Stomach smooth muscle (tissue), 2 donors: Measurements from ENCODE around the gene TMPRSS4.

Experiments used
- H3K27ac ChIP-seq: one replicate; pipeline ENCODE4 v1.7.0; 2013; ENCODE audit warnings: mild to moderate bottlenecking, low read length, inconsistent platforms
- H3K27me3 ChIP-seq, 2 donors: one replicate each; pipeline ENCODE4 v1.7.0; 2013; ENCODE audit warnings: low read length in 2 of 2; ENCODE audit not compliant: insufficient read depth in 2 of 2, control insufficient read depth in 1 of 2
- H3K36me3 ChIP-seq, 2 donors: one replicate each; pipeline ENCODE4 v1.7.0; 2013; ENCODE audit warnings: low read length in 2 of 2; ENCODE audit not compliant: control insufficient read depth in 2 of 2, insufficient read depth in 2 of 2
- H3K4me1 ChIP-seq: one replicate; pipeline ENCODE4 v1.7.0; 2013; ENCODE audit warnings: low read length; ENCODE audit not compliant: control insufficient read depth, insufficient read depth
- H3K4me3 ChIP-seq, 2 donors: one replicate each; pipeline ENCODE4 v1.7.0; 2013; ENCODE audit warnings: low read length in 2 of 2
- H3K9ac ChIP-seq, 2 donors: one replicate each; pipeline ENCODE4 v1.7.0; 2013; ENCODE audit warnings: low read length in 2 of 2, mild to moderate bottlenecking in 1 of 2
- H3K9me3 ChIP-seq, 2 donors: one replicate each; pipeline ENCODE4 v1.7.0; 2013; ENCODE audit warnings: low read length in 2 of 2; ENCODE audit not compliant: control insufficient read depth in 2 of 2
- donor health status: healthy.
- donor health status: Pancreatic carcinoma.

TMPRSS4 gene

GRCh38 chr11:118095493-118095892, 18.6 kb downstream of the TMPRSS4 start:
- Histone ChIP-seq H3K9ac (no peak overlapping the region), H3K27ac (no peak overlapping the region), H3K4me3 (no peak overlapping the region), H3K27me3 (peaks cover 6 to 9% of the 10 kb centered on the region in 2 donors), H3K36me3 (no peaks in the 10 kb centered on the region), H3K4me1 (peaks cover 3% of the 10 kb centered on the region), H3K9me3 (no peaks in the 10 kb centered on the region)

GRCh38 chr11:118095967-118096367, 19.1 kb downstream of the TMPRSS4 start:
- no peak overlapping the region for H3K27ac ChIP-seq
- H3K36me3 ChIP-seq, result no peaks in the 10 kb centered on the region
- no peak overlapping the region for H3K9ac ChIP-seq

GRCh38 chr11:118098996-118099837, 22.3 kb downstream of the TMPRSS4 start:
- Histone ChIP-seq H3K4me1 (peaks cover 3% of the 10 kb centered on the region), H3K4me3 (no peak overlapping the region), H3K36me3 (no peaks in the 10 kb centered on the region), H3K9ac (no peak overlapping the region), H3K27me3 (peaks cover 5 to 6% of the 10 kb centered on the region in 2 donors), H3K27ac (no peak overlapping the region), H3K9me3 (no peaks in the 10 kb centered on the region)

More at GRCh38 chr11:118095967-118096367, 19.1 kb downstream of the TMPRSS4 start:
- Histone ChIP-seq H3K27me3 (peaks cover 6 to 7% of the 10 kb centered on the region in 2 donors), H3K4me1 (peaks cover 3% of the 10 kb centered on the region), H3K4me3 (no peak overlapping the region), H3K9me3 (no peaks in the 10 kb centered on the region)

DNA sequence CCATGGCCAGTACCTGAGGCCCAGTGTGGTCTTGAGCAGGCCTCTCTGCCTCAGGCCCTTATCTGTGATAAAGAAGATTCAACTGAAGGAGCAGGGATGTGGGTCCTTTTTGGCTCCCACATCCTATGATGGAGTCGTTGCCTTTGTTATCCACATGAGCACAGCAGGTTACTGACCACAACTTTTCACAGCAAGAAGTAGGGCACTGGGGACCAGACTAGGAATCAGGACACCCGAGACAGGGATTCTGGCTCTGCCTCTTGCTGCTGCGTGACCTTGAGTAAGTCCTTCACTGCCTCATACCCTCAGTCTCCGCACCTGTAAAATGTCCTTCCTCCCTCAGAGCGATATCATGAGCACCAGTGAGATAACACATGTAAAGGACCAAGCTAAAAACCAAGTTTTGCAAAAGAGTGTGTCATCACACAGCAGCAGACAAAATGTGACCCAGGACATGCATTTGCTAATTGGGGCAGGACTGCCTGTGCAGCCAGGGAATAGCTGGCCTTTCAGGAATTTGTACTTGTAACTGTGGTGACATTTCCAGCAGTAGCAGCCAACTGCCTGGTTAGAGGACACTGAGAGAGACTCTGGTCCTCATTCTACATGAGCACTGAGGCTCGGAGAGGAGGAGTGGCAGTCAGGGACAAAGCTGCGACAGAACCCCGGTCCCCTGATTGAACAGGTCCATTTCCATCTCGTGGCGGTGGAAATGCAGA, 23.1 kb downstream of the TMPRSS4 start:
- no peaks in the 10 kb centered on the region for H3K36me3 ChIP-seq
- H3K4me1 ChIP-seq, result peaks cover under 1% of the 10 kb centered on the region
- H3K9me3 ChIP-seq, result no peaks in the 10 kb centered on the region
- H3K9ac ChIP-seq, result no peak overlapping the region
- H3K27ac ChIP-seq, result no peak overlapping the region
- no peak overlapping the region for H3K4me3 ChIP-seq
- H3K27me3 ChIP-seq, result peaks cover 5 to 6% of the 10 kb centered on the region in 2 donors

GRCh38 chr11:118100691-118101232, 23.9 kb downstream of the TMPRSS4 start:
- Histone ChIP-seq H3K9ac (no peak overlapping the region), H3K36me3 (no peaks in the 10 kb centered on the region), H3K27me3 (peaks cover 5 to 6% of the 10 kb centered on the region in 2 donors), H3K27ac (no peak overlapping the region), H3K9me3 (no peaks in the 10 kb centered on the region), H3K4me1 (no peaks in the 10 kb centered on the region), H3K4me3 (no peak overlapping the region)

DNA sequence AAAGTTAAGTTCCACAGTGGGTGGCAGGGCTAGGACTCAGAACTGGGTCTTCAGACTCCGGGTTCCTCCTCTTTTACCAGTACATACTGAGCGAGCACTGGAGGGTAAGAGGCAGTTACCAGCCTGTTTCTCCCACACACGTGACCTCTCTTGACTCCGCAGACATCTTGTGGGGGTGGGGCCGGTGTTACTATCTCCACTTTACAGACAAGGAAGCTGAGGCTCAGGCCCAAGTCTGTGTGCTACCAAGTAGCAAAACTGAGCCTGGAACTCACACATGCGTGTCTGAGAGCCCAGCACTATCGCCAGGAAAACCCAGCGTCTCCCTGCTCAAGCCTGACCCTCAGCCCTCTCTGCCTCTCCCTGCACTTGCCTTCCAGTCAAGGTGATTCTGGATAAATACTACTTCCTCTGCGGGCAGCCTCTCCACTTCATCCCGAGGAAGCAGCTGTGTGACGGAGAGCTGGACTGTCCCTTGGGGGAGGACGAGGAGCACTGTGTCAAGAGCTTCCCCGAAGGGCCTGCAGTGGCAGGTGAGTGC, 25.9 kb downstream of the TMPRSS4 start:
- Histone ChIP-seq H3K27me3 (peaks cover 5 to 6% of the 10 kb centered on the region in 2 donors), H3K27ac (no peak overlapping the region), H3K36me3 (no peaks in the 10 kb centered on the region), H3K9me3 (no peaks in the 10 kb centered on the region), H3K4me3 (no peak overlapping the region), H3K4me1 (peaks cover 2% of the 10 kb centered on the region), H3K9ac (no peak overlapping the region)

DNA sequence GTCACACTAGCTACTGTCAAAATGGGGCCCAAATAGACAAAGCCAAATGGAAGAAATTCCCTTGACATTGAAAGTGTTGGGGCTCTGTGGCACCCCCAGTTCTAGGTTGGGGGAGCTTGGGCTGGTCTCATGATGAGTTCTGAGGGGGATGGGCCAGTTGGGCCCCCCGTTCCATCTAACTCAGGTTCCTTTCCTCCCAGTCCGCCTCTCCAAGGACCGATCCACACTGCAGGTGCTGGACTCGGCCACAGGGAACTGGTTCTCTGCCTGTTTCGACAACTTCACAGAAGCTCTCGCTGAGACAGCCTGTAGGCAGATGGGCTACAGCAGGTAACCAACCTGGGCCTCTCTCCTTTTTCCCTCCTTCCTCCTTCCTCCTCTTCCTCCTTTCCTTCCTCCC, 27.6 kb downstream of the TMPRSS4 start:
- Histone ChIP-seq H3K4me1 (peaks cover 5% of the 10 kb centered on the region), H3K9me3 (no peaks in the 10 kb centered on the region), H3K27ac (no peak overlapping the region), H3K27me3 (peaks cover 0 to 2% of the 10 kb centered on the region in 2 donors), H3K4me3 (no peak overlapping the region), H3K36me3 (no peaks in the 10 kb centered on the region), H3K9ac (no peak overlapping the region)

DNA sequence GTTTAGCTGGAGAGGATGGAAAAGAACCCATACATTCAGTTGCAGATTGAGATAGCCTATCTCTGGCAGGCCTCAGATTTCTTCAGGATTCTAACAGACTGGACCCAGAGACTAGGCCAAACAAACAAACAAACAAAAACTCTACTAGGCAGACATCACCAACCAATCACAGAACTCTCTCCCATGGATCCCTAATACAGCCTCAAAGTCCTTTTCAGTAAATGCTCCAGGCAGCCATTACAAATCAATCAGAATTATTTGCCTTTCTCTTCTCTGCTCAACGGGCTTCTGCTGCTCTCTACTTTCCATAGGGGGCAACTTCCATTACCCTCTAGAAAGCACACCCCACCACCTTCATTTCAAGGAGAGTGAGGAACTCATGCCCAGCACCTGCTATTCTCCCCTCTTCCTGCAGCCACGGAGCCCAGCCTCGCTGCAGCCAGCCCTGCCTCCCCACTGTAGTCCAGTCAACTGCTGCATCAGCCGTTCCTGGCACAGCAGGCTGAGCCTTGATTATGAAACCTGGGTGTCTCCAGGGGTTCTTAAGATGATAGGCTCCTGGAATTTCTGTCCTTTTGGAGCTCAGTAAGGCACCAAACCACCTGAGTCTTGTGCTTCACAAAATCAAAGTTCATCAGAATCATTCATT, 28.9 kb downstream of the TMPRSS4 start:
- Histone ChIP-seq H3K4me1 (peaks cover 5% of the 10 kb centered on the region), H3K9ac (no peak overlapping the region), H3K9me3 (no peaks in the 10 kb centered on the region), H3K36me3 (no peaks in the 10 kb centered on the region), H3K27ac (no peak overlapping the region), H3K27me3 (peaks cover 0 to 2% of the 10 kb centered on the region in 2 donors), H3K4me3 (no peak overlapping the region)

GRCh38 chr11:118106789-118107335, 30.0 kb downstream of the TMPRSS4 start:
- no peak overlapping the region for H3K27ac ChIP-seq
- H3K36me3 ChIP-seq, result no peaks in the 10 kb centered on the region
- H3K9ac ChIP-seq, result no peak overlapping the region
- peaks cover 5% of the 10 kb centered on the region for H3K4me1 ChIP-seq
- no peak overlapping the region for H3K4me3 ChIP-seq
- H3K27me3 ChIP-seq, result peaks cover 0 to 2% of the 10 kb centered on the region in 2 donors
- H3K9me3 ChIP-seq, result no peaks in the 10 kb centered on the region

GRCh38 chr11:118108513-118108912, 31.6 kb downstream of the TMPRSS4 start:
- no peaks in the 10 kb centered on the region for H3K36me3 ChIP-seq
- no peaks in the 10 kb centered on the region for H3K9me3 ChIP-seq
- peaks cover 0 to 5% of the 10 kb centered on the region in 2 donors for H3K27me3 ChIP-seq
- H3K4me1 ChIP-seq, result peaks cover 5% of the 10 kb centered on the region
- H3K27ac ChIP-seq, result no peak overlapping the region
- no peak overlapping the region for H3K9ac ChIP-seq
- H3K4me3 ChIP-seq, result no peak overlapping the region
